Right lobe of liver (tissue), 6 donors: ENCODE data around the gene ADCY5. TPM values are rescaled to one million over a fixed set of nuclear protein-coding genes. Genes with fewer than 3 reads are reported as not detected.

Experiments used
- ATAC-seq, 4 donors: fragments of 200-7000 bp; cut with Tn5 transposase; one replicate each; pipeline ENCODE4 v1.9.1; 2020; ENCODE audit warnings: mild to moderate bottlenecking in 4 of 4, moderate library complexity in 4 of 4
- DNase-seq, 3 donors: peaks; one replicate each; pipeline ENCODE4 v3.0.0-alpha.2; 2020
- H3K27ac ChIP-seq, 3 donors: fragments of 200-600 bp; one replicate each; pipeline ENCODE4 v1.8.0; 2022
- H3K27me3 ChIP-seq, 2 donors: fragments of 200-600 bp; one replicate each; pipeline ENCODE4 v1.8.0; 2022
- H3K36me3 ChIP-seq, 4 donors: fragments of 200-600 bp; sonication (generic) in 1 of 4; one replicate each; pipeline versions ENCODE4 v1.5.1 to v1.8.0; 2017 to 2022; ENCODE audit warnings: control low read depth in 1 of 4
- H3K4me1 ChIP-seq, 4 donors: fragments of 200-600 bp; sonication (generic) in 1 of 4; one replicate each; pipeline versions ENCODE4 v1.5.1 to v1.8.0; 2017 to 2022; ENCODE audit warnings: control low read depth in 1 of 4
- H3K4me3 ChIP-seq, 3 donors: fragments of 200-600 bp; one replicate each; pipeline ENCODE4 v1.8.0; 2022
- H3K9me3 ChIP-seq, 4 donors: fragments of 200-600 bp; sonication (generic) in 1 of 4; one replicate each; pipeline versions ENCODE4 v1.5.1 to v1.8.0; 2017 to 2022; ENCODE audit warnings: control low read depth in 1 of 4
- CTCF ChIP-seq, 4 donors: fragments of 200-600 bp in 3 of 4; fragments of 450-650 bp in 1 of 4; IDR thresholded peaks; one replicate each; pipeline versions ENCODE4 v1.5.1 to v1.8.0; 2016 to 2022; ENCODE audit warnings: antibody characterized with exemption in 4 of 4, mild to moderate bottlenecking in 2 of 4
- POLR2A ChIP-seq: fragments of 450-650 bp; IDR thresholded peaks from one replicate; pipeline ENCODE4 v1.6.1; 2017; ENCODE audit warnings: antibody characterized with exemption, mild to moderate bottlenecking
- WGBS: methylation state at CpG from one replicate; pipeline ENCODE4 v1.1.6; 2018; ENCODE audit warnings: low coverage, low lambda C conversion rate; ENCODE audit not compliant: insufficient coverage; ENCODE audit errors: missing lambda C conversion rate; 5-methylcytosine and 5-hydroxymethylcytosine counted together
- intact Hi-C, 2 donors: fragments of 100-400 bp; cut with DNase I; formaldehyde crosslinking; loops; one replicate each; pipeline versions ENCODE4 v1.11.2 to v1.14.1; 2022
- total RNA-seq, 6 experiments: library from RNA; depleted of rRNA in 2 of 6; stranded (reverse); fragments of >200 nt in 2 of 6; fragmentation: NEBNext Ultra II Directional in 3 of 6; extraction: Animal tissue kit (Norgen Biotek cat#: 25700) in 3 of 6; gene quantifications; one replicate each; pipeline versions ENCODE4 v1.1.0 to v1.2.4, GENCODE V29; 2016 to 2023
- donor health status: DM: no; HTN: yes; CAD: no.
- donor health status: DM: no; HTN: no; CAD: no.
- donor health status: DM: no; HTN: no; CAD: no.
- donor health status: DM: no; HTN: yes; CAD: no.
- donor health status: DM: no; HTN: yes; CAD: no.

The ADCY5 gene
- total RNA-seq, 6 experiments from 2014 or later: 1.9 to 3.7 (median 2.7) TPM

DNA sequence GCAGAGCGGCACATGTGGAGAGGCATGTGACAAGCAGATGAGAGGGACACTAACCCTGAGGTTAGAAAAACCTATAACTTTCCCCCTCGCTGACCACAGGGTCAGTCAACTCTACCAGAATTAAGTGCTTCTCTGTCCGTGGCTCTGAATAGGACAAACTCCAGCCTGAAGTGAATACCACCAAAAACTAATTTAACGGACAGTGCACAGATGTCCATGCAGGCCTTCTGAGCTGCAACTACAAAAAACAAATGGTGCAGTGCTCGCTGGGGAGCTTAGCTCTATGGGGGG is 59.3 kb downstream of the ADCY5 start:
- intact Hi-C loops: no loop called here

GRCh38 chr3:123388811-123389627 is 59.9 kb downstream of the ADCY5 start:
- TF ChIP-seq CTCF (IDR thresholded peaks at IDR 0.05): no peak
- no peak for DNase-seq
- no peaks in the 10 kb centered on the region for H3K36me3 ChIP-seq
- no peak overlapping the region for H3K4me3 ChIP-seq
- 54% methylated on average over 6 of the region's 15 CpGs for WGBS
- no peaks in the 10 kb centered on the region for H3K9me3 ChIP-seq
- peaks cover 0 to 9% (median 0%) of the 10 kb centered on the region in 4 donors for H3K4me1 ChIP-seq
- intact Hi-C loops: no loop called here
- ATAC-seq: peak in 3 of 4 donors; percentile 24 to 48 (median 32)
- H3K27me3 ChIP-seq: no peaks in the 10 kb centered on the region
- peak overlapping the region; percentile 33 to 37 (median 34) for H3K27ac ChIP-seq

More for the DNA sequence above, 59.3 kb downstream of the ADCY5 start:
- Histone ChIP-seq H3K9me3 (no peaks in the 10 kb centered on the region), H3K4me1 (peaks cover 0 to 14% (median 0%) of the 10 kb centered on the region in 4 donors), H3K4me3 (no peak overlapping the region), H3K27me3 (no peaks in the 10 kb centered on the region), H3K36me3 (no peaks in the 10 kb centered on the region), H3K27ac (peak overlapping the region in 1 of 3 donors; percentile 34)
- ATAC-seq (no peak), DNase-seq (no peak)
- 78% methylated on average over 4 of the region's 5 CpGs for WGBS
- TF ChIP-seq CTCF (IDR thresholded peaks at IDR 0.05): no peak
- no peak for TF ChIP-seq POLR2A

DNA sequence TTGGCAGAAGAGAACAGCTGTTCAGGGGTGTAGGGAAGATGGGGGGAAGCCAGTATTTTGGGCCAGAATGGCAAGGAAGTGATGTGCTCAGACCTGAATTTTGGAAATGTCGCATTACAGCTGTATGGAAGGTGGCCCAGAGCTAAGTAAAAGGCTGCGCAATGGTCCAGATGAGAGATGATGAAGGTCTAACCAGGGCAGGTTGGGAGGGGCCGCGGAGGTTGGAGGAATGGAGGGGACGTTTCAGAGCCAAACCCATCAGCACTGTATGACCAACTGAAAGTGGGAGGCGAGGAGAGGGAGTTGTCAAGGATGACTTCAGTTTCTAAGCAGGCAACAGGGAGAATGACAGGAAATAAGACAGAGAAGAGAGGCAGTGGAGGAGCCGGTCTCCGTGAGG is 60.8 kb downstream of the ADCY5 start:
- no peak overlapping the region for H3K4me3 ChIP-seq
- 80% methylated on average over 8 of the region's 8 CpGs for WGBS

DNA sequence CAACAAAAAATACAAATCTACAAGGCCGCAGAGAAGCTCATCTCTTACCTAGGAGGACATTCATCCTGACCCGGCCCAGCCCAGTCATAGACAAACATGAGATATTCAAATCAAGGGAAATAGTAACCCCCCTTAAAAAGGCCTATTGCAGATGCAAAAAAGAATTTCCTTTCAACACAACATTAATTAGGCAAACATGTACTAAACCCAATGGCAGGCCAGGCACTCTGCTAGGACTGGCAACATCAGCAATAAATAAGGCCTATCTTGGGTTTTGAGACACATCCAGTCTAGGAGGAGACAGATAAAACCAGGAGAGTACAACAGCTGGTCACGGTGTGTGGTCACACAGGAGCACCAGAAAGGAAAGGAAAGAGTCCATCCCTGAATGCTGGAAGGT is 61.4 kb downstream of the ADCY5 start:
- TF ChIP-seq POLR2A (no peak), CTCF (IDR thresholded peaks at IDR 0.05) (no peak)
- intact Hi-C loops: no loop called here
- Histone ChIP-seq H3K36me3 (no peaks in the 10 kb centered on the region), H3K4me3 (no peak overlapping the region), H3K27me3 (no peaks in the 10 kb centered on the region), H3K9me3 (no peaks in the 10 kb centered on the region), H3K4me1 (peaks cover 0 to 9% (median 0%) of the 10 kb centered on the region in 4 donors), H3K27ac (no peak overlapping the region)
- 83% methylated on average over 3 of the region's 3 CpGs for WGBS
- no peak for DNase-seq
- no peak for ATAC-seq

More for the DNA sequence above, 60.8 kb downstream of the ADCY5 start:
- H3K36me3 ChIP-seq: no peaks in the 10 kb centered on the region
- TF ChIP-seq POLR2A (no peak), CTCF (IDR thresholded peaks at IDR 0.05) (no peak)
- H3K4me1 ChIP-seq: peaks cover 0 to 9% (median 0%) of the 10 kb centered on the region in 4 donors
- no peak overlapping the region for H3K27ac ChIP-seq
- H3K27me3 ChIP-seq: no peaks in the 10 kb centered on the region
- no peaks in the 10 kb centered on the region for H3K9me3 ChIP-seq
- no peak for DNase-seq
- intact Hi-C loops: no loop called here
- ATAC-seq: no peak
